ENCODE measurements around the gene SLC35F1. TPM values are rescaled to one million over a fixed set of nuclear protein-coding genes. Genes with fewer than 3 reads are reported as not detected.

The SLC35F1 gene
- total RNA-seq, 1 donor from 2014 or later: not detected

- Histone ChIP-seq H3K4me3 (no peak overlapping the region), H3K27ac (peak overlapping the region; percentile 83 to 91), H3K4me1 (peaks cover 5 to 56% of the 10 kb centered on the region in 2 donors), H3K9me3 (no peaks in the 10 kb centered on the region), H3K36me3 (no peaks in the 10 kb centered on the region), H3K27me3 (no peaks in the 10 kb centered on the region)
- TF ChIP-seq CTCF (IDR thresholded peaks at IDR 0.05): no peak
- no peak for DNase-seq (ENCODE audit: low spot score in 2 of 2)
- intact Hi-C loops (cut with DNase I): no loop called here
These were observed 413.0 kb downstream of the SLC35F1 start for GRCh38 chr6:118319894-118320649.

- Histone ChIP-seq H3K4me1 (peaks cover 9 to 56% of the 10 kb centered on the region in 2 donors), H3K27me3 (no peaks in the 10 kb centered on the region), H3K9me3 (no peaks in the 10 kb centered on the region), H3K4me3 (no peak overlapping the region), H3K36me3 (no peaks in the 10 kb centered on the region), H3K27ac (peak overlapping the region; percentile 83 to 91)
- intact Hi-C loops (cut with DNase I): no loop called here
- TF ChIP-seq CTCF (IDR thresholded peaks at IDR 0.05): no peak
- DNase-seq (ENCODE audit: low spot score in 2 of 2): no peak
These were observed 413.6 kb downstream of the SLC35F1 start for GRCh38 chr6:118320652-118321051.

- no peak for TF ChIP-seq CTCF (IDR thresholded peaks at IDR 0.05)
- Histone ChIP-seq H3K4me3 (no peak overlapping the region), H3K36me3 (no peaks in the 10 kb centered on the region), H3K4me1 (peaks cover 12 to 42% of the 10 kb centered on the region in 2 donors), H3K27me3 (no peaks in the 10 kb centered on the region), H3K9me3 (no peaks in the 10 kb centered on the region), H3K27ac (peak overlapping the region; percentile 64 to 79)
- DNase-seq (ENCODE audit: low spot score in 2 of 2): no peak
- intact Hi-C loops (cut with DNase I): loop anchor here (2.0 kb wide), 1 partner anchor 219 kb away; no protein-coding TSS in a partner anchor
These were observed 417.1 kb downstream of the SLC35F1 start for GRCh38 chr6:118324116-118324515.

DNA sequence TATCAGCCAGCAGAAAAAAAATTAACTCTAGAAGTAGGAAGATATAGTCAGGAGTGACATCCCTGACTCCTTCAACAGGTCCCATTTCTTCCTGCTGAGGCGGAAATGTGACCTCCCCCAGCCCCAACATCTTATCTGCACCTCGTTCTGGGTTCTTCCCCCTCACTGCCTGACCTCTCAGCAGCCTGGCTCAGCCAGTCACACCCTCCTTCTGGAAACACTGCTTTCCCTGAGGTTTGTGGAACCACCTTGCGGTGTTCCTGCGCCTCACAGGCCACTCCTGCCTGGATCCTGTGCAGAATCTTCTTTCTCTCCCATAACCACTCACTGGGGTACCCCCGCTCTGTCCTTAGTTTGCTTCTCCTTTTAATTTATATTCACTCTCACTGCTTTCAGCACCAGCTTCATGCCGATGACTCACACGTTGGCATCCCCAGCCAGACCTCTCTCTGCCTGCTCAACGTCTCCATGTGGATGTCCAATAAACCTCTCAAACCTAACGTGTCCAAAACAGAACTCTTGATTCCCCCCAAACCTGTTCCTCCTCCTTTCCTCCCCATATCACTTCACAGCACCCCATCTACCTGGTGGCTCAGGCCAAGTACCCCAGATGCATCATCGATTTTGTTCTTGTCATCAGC lies 418.3 kb downstream of the SLC35F1 start:
- Histone ChIP-seq H3K4me1 (peaks cover 7 to 29% of the 10 kb centered on the region in 2 donors), H3K9me3 (no peaks in the 10 kb centered on the region), H3K4me3 (no peak overlapping the region), H3K27me3 (no peaks in the 10 kb centered on the region), H3K36me3 (no peaks in the 10 kb centered on the region), H3K27ac (peak overlapping the region; percentile 74 to 79)
- intact Hi-C loops (cut with DNase I): loop anchor here (2.0 to 5.0 kb wide), 4 partner anchors 33 to 217 kb away; no protein-coding TSS in a partner anchor
- no peak for TF ChIP-seq CTCF (IDR thresholded peaks at IDR 0.05)
- peak; percentile 40 to 84 for DNase-seq (ENCODE audit: low spot score in 2 of 2)

- Histone ChIP-seq H3K9me3 (no peaks in the 10 kb centered on the region), H3K4me1 (peaks cover 7 to 17% of the 10 kb centered on the region in 2 donors), H3K36me3 (no peaks in the 10 kb centered on the region), H3K27ac (peak overlapping the region; percentile 74 to 79), H3K27me3 (no peaks in the 10 kb centered on the region), H3K4me3 (no peak overlapping the region)
- intact Hi-C loops (cut with DNase I): loop anchor here (5.0 kb wide), 3 partner anchors 34 to 61 kb away; no protein-coding TSS in a partner anchor
- DNase-seq (ENCODE audit: low spot score in 2 of 2): no peak
- TF ChIP-seq CTCF (IDR thresholded peaks at IDR 0.05): no peak
These were observed 419.6 kb downstream of the SLC35F1 start for GRCh38 chr6:118326712-118327111.
